LoVo (cell line): ENCODE data around the gene RHOA.

Experiments
- DNase-seq: peaks from one replicate; pipeline ENCODE4 v3.0.0-alpha.2; 2016; ENCODE audit warnings: low spot score

Gene RHOA

GRCh38 chr3:49324768-49325167 is 87.0 kb downstream of the RHOA start:
- no peak for DNase-seq

GRCh38 chr3:49316696-49317457 is 94.9 kb downstream of the RHOA start:
- DNase-seq: no peak

GRCh38 chr3:49313896-49314688 is 97.7 kb downstream of the RHOA start:
- no peak for DNase-seq

- DNase-seq: no peak
These were observed 100.5 kb downstream of the RHOA start for GRCh38 chr3:49311283-49311682.

- DNase-seq: no peak
These were observed 101.1 kb downstream of the RHOA start for GRCh38 chr3:49310677-49311076.
